Body of pancreas (tissue), 4 donors: ENCODE data around the gene KCNH1.

ENCODE experiments used
- CTCF ChIP-seq, 7 experiments: fragments of 450-650 bp in 4 of 7; fragments of 200-600 bp in 3 of 7; sonication (generic) in 3 of 7; IDR thresholded peaks; one replicate each; pipeline ENCODE4 v1.5.1; 2016 to 2019; ENCODE audit warnings: antibody characterized with exemption in 7 of 7
- POLR2A ChIP-seq, 3 donors: fragments of 450-650 bp; IDR thresholded peaks; one replicate each; pipeline ENCODE4 v1.6.1; 2016; ENCODE audit warnings: antibody characterized with exemption in 3 of 3, mild to moderate bottlenecking in 2 of 3

- TF ChIP-seq CTCF (IDR thresholded peaks at IDR 0.05) (no peak), POLR2A (IDR thresholded peaks at IDR 0.05) (no peak)
These were observed 98.0 kb downstream of the KCNH1 start for GRCh38 chr1:211035821-211036380.
